ENCODE measurements around the gene GINM1.
A peak's percentile ranks its signal among the peaks of the same experiment; 100 is the strongest.

Gene GINM1

GRCh38 chr6:149567945-149568585 lies 1.9 kb downstream of the GINM1 start:
- Histone ChIP-seq H3K4me1 (ENCODE audit: control insufficient read depth, insufficient read depth, low read length) (peaks cover 22% of the 10 kb centered on the region; the same call in 1 of the 2 replicates), H3K4me3 (ENCODE audit: low read depth, low read length) (no peak overlapping the region), H3K27ac (ENCODE audit: extremely low read depth, low read depth, low read length) (no peak overlapping the region)

GRCh38 chr6:149580880-149581279 lies 14.7 kb downstream of the GINM1 start:
- Histone ChIP-seq H3K4me3 (ENCODE audit: low read depth, low read length) (no peak overlapping the region), H3K36me3 (ENCODE audit: control insufficient read depth in 2 of 2, insufficient read depth in 1 of 2, low read length in 2 of 2) (peaks cover 79 to 85% of the 10 kb centered on the region in 2 experiments), H3K27ac (ENCODE audit: extremely low read depth, low read depth, low read length) (no peak overlapping the region), H3K4me1 (ENCODE audit: control insufficient read depth, insufficient read depth, low read length) (no peaks in the 10 kb centered on the region), H3K9me3 (ENCODE audit: control insufficient read depth, insufficient read depth, low read depth, low read length) (no peaks in the 10 kb centered on the region)
- POLR2A ChIA-PET = no interaction called here
- CTCF ChIA-PET = interaction anchor here (0.9 kb wide), 1 partner anchor 18 kb away, joined by 3 read pairs; no protein-coding TSS in a partner anchor
- TF ChIP-seq WT1 (tag by site-specific recombination; IDR thresholded peaks at IDR 0.05) (no peak), ZNF747 (tag by site-specific recombination; IDR thresholded peaks at IDR 0.05) (no peak), ZNF354C (tag by site-specific recombination; IDR thresholded peaks at IDR 0.05; ENCODE audit: borderline replicate concordance, low read depth) (no peak), ZBTB6 (tag by site-specific recombination; IDR thresholded peaks at IDR 0.05) (no peak), BCL11B (tag by site-specific recombination; IDR thresholded peaks at IDR 0.05; ENCODE audit: low read depth) (no peak)
- TF ChIP-seq, protein P1, sequence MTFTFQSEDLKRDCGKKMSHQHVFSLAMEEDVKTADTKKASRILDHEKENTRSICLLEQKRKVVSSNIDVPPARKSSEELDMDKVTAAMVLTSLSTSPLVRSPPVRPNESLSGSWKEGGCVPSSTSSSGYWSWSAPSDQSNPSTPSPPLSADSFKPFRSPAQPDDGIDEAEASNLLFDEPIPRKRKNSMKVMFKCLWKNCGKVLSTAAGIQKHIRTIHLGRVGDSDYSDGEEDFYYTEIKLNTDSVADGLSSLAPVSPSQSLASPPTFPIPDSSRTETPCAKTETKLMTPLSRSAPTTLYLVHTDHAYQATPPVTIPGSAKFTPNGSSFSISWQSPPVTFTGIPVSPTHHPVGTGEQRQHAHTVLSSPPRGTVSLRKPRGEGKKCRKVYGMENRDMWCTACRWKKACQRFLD (tag by site-specific recombination; IDR thresholded peaks at IDR 0.05) = no peak
- TF ChIP-seq, protein P2, sequence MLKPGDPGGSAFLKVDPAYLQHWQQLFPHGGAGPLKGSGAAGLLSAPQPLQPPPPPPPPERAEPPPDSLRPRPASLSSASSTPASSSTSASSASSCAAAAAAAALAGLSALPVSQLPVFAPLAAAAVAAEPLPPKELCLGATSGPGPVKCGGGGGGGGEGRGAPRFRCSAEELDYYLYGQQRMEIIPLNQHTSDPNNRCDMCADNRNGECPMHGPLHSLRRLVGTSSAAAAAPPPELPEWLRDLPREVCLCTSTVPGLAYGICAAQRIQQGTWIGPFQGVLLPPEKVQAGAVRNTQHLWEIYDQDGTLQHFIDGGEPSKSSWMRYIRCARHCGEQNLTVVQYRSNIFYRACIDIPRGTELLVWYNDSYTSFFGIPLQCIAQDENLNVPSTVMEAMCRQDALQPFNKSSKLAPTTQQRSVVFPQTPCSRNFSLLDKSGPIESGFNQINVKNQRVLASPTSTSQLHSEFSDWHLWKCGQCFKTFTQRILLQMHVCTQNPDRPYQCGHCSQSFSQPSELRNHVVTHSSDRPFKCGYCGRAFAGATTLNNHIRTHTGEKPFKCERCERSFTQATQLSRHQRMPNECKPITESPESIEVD (tag by site-specific recombination; IDR thresholded peaks at IDR 0.05) = no peak

More at GRCh38 chr6:149567945-149568585, 1.9 kb downstream of the GINM1 start:
- ChIA-PET POLR2A (no interaction called here), CTCF (interaction anchor here (0.9 to 1.3 kb wide), 2 partner anchors 22 to 35 kb away, joined by 3 read pairs; partner anchors contain the start of gene PPIL4)
- peaks cover 6 to 7% of the 10 kb centered on the region in 2 experiments; a peak in 2 of 3 replicates for H3K36me3 ChIP-seq (ENCODE audit: control insufficient read depth in 2 of 2, insufficient read depth in 1 of 2, low read length in 2 of 2)
- H3K9me3 ChIP-seq (ENCODE audit: control insufficient read depth, insufficient read depth, low read depth, low read length) = no peaks in the 10 kb centered on the region
- TF ChIP-seq ZNF350 (tag by site-specific recombination; IDR thresholded peaks at IDR 0.05) = no peak
- TF ChIP-seq ZNF629 (tag by site-specific recombination; IDR thresholded peaks at IDR 0.05) = no peak
- TF ChIP-seq ZFHX2 (tag by site-specific recombination; conservative IDR thresholded peaks at IDR 0.05) = no peak
- TF ChIP-seq ZNF600 (tag by site-specific recombination; IDR thresholded peaks at IDR 0.05) = no peak
- no peak for TF ChIP-seq ZNF830 (tag by site-specific recombination; IDR thresholded peaks at IDR 0.05; ENCODE audit: low read depth)
- no peak for TF ChIP-seq KLF10 (tag by site-specific recombination; IDR thresholded peaks at IDR 0.05)
- no peak for TF ChIP-seq ZNF670 (tag by site-specific recombination; IDR thresholded peaks at IDR 0.05; ENCODE audit: low read depth)
- TF ChIP-seq ZFP37 (tag by site-specific recombination; IDR thresholded peaks at IDR 0.05) = no peak

- Histone ChIP-seq H3K4me1 (ENCODE audit: control insufficient read depth, insufficient read depth, low read length) (no peaks in the 10 kb centered on the region), H3K4me3 (ENCODE audit: low read depth, low read length) (no peak overlapping the region), H3K9me3 (ENCODE audit: control insufficient read depth, insufficient read depth, low read depth, low read length) (no peaks in the 10 kb centered on the region), H3K27ac (ENCODE audit: extremely low read depth, low read depth, low read length) (no peak overlapping the region), H3K36me3 (ENCODE audit: control insufficient read depth in 2 of 2, insufficient read depth in 1 of 2, low read length in 2 of 2) (peaks cover 81 to 85% of the 10 kb centered on the region in 2 experiments)
- CTCF ChIA-PET = no interaction called here
- POLR2A ChIA-PET = no interaction called here
- no peak for TF ChIP-seq ZNF621 (tag by site-specific recombination; IDR thresholded peaks at IDR 0.05)
- TF ChIP-seq ZBTB20 (tag by site-specific recombination; IDR thresholded peaks at IDR 0.05) = no peak
- TF ChIP-seq ZNF174 (tag by site-specific recombination; IDR thresholded peaks at IDR 0.05) = no peak
- no peak for TF ChIP-seq ZNF37A (tag by site-specific recombination; IDR thresholded peaks at IDR 0.05)
- peak; percentile 66 for TF ChIP-seq ZNF664 (tag by site-specific recombination; IDR thresholded peaks at IDR 0.05)
- TF ChIP-seq ZNF324 (tag by site-specific recombination; IDR thresholded peaks at IDR 0.05) = no peak
- TF ChIP-seq ZNF132 (tag by site-specific recombination; IDR thresholded peaks at IDR 0.05; ENCODE audit: borderline replicate concordance) = no peak
- TF ChIP-seq IKZF3 (tag by site-specific recombination; IDR thresholded peaks at IDR 0.05) = no peak
- TF ChIP-seq, protein P3, sequence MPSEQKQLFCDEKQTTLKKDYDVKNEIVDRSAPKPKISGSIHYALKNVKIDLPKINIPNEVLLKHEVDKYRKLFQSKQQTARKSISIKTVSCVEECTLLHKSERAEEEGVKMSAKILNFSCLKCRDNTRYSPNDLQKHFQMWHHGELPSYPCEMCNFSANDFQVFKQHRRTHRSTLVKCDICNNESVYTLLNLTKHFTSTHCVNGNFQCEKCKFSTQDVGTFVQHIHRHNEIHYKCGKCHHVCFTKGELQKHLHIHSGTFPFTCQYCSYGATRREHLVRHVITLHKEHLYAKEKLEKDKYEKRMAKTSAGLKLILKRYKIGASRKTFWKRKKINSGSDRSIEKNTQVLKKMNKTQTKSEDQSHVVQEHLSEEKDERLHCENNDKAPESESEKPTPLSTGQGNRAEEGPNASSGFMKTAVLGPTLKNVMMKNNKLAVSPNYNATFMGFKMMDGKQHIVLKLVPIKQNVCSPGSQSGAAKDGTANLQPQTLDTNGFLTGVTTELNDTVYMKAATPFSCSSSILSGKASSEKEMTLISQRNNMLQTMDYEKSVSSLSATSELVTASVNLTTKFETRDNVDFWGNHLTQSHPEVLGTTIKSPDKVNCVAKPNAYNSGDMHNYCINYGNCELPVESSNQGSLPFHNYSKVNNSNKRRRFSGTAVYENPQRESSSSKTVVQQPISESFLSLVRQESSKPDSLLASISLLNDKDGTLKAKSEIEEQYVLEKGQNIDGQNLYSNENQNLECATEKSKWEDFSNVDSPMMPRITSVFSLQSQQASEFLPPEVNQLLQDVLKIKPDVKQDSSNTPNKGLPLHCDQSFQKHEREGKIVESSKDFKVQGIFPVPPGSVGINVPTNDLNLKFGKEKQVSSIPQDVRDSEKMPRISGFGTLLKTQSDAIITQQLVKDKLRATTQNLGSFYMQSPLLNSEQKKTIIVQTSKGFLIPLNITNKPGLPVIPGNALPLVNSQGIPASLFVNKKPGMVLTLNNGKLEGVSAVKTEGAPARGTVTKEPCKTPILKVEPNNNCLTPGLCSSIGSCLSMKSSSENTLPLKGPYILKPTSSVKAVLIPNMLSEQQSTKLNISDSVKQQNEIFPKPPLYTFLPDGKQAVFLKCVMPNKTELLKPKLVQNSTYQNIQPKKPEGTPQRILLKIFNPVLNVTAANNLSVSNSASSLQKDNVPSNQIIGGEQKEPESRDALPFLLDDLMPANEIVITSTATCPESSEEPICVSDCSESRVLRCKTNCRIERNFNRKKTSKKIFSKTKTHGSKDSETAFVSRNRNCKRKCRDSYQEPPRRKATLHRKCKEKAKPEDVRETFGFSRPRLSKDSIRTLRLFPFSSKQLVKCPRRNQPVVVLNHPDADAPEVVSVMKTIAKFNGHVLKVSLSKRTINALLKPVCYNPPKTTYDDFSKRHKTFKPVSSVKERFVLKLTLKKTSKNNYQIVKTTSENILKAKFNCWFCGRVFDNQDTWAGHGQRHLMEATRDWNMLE (tag by site-specific recombination; conservative IDR thresholded peaks at IDR 0.05; ENCODE audit: low read depth) = no peak
Observed at GRCh38 chr6:149581349-149581748, 15.2 kb downstream of the GINM1 start.
